Stimulated activated CD8-positive, alpha-beta memory T cell treated with anti-CD3 and anti-CD28 coated beads, Interleukin-12 subunit alpha, Interleukin-12 subunit beta, amount 100 ng/mL, for 4 hours (primary cell): ENCODE results near the gene NTSR1.
A peak's percentile ranks its signal among the peaks of the same experiment; 100 is the strongest.

Source experiments
- DNase-seq: peaks from one replicate; pipeline ENCODE4 v3.0.0-alpha.2; 2020; ENCODE audit warnings: low read depth

The NTSR1 gene

DNA sequence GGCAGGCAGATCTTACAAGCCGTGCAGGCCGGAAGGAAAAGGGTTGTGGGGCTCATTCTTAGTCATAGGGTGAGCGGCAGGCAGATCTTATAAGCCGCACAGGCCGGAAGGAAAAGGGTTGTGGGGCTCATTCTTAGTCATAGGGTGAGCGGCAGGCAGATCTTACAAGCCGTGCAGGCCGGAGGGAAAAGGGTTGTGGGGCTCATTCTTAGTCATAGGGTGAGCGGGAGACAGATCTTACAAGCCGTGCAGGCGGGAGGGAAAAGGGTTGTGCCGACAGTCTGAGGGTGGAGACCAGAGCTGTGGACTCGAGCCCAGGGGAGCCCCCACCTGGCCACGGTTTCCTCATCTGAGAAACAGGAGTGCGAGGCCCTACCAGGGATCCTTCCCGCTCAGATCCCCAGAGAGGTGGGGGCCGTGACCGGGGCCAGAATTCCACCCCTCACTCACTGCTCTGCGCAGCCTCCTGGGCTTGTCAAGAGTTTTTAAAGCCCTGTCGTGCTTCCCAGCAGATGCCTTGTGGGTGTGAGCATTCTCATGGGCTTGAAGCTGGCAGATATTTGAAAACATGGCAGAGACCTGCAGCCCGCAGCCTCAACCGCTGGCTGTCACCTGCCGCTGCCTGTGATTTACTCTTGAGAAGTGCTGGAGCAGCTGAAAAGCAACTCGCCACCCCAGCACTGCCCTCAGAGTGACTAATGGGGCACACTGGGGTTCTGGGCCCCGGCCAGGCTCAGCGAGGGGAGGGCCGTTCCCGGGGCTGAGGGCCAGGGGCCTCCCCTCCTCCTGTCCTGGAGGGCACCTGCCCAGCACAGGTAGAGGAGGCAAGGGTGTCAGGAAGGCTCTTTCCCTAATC, 31.9 kb downstream of the NTSR1 start:
- peak; percentile 63 for DNase-seq

DNA sequence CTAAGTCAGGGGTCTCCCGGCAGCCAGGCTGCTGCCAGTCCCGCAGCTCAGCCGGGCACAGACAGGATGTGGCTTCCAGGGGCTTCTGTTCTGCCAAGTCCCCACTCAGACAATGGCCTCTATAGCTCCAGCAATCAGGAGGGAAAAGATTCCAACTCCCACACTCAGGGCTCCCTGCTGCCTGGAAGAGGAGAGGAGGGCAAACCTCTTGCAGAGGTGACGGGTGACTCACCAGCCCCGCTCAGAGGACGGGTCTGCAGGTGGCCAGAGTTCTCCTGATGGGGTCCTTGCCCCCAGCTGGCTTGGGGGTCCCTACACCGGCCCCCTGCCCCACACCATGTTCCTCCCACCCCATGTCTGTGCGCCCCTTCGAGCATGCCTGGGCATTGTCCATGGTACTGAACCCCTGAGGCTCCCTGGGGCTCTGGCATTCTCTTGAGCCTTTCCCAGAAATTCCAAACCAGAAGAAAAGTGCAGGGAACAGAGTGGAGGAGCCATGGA, 32.6 kb downstream of the NTSR1 start:
- no peak for DNase-seq

GRCh38 chr20:62741701-62742491, 33.3 kb downstream of the NTSR1 start:
- DNase-seq = no peak

DNA sequence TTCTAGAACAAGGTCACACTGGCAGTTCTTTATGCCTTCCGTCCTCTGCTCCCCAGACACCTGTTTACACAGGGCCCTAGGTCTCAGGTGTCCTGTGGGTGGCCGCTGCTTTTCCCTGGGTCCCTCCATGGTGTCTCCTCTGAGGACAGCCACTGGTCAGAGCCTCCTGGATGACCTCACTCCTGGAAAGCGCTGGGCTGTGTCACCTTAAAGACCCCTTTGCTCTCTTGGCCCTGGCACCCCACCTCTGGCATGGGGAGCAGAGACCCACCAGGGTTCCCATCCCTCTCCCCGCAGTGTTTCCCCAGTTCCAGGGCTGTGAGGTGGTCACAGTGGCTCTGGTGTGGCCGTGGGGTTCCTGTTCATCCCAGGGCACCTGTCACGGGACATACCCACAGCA, 33.9 kb downstream of the NTSR1 start:
- no peak for DNase-seq

DNA sequence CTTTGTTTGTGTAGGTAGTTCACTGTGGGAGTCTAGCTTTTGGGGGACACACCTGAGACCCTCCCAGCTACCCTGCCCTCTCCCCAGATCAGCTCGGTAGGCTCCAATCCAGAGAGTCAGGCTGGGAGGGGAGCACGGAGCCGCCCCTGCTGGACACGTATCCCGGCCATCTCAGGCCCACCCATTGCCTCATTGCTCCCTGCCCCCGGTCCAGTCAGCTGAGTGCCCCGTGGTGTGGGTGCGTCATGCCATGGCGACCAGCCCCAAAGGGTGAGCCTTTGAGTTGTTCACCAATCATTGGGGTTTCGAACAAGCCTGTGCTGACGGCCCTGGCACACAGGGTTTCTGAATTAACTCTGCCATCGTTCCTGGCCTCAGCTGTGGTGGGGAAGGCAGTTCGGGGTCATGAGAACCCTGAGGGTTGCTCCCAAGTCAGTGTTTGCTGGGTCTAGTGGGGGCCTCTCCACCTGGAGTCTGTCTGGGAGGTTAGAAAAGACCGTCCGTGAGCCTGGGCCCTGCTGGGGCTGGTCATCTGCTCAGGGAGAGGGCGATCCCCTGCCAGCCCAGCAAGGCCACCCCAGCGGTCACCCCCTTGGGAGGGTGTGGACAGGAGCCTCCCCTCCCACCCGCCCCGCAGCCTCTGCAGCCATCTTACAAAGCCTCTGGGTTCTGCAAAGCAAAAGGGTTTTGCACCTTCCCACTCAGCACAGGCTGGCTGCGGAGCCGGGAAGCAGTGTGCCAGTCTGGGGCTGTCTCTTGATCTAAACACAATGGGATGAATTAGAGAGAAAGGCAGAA, 34.5 kb downstream of the NTSR1 start:
- DNase-seq = no peak

DNA sequence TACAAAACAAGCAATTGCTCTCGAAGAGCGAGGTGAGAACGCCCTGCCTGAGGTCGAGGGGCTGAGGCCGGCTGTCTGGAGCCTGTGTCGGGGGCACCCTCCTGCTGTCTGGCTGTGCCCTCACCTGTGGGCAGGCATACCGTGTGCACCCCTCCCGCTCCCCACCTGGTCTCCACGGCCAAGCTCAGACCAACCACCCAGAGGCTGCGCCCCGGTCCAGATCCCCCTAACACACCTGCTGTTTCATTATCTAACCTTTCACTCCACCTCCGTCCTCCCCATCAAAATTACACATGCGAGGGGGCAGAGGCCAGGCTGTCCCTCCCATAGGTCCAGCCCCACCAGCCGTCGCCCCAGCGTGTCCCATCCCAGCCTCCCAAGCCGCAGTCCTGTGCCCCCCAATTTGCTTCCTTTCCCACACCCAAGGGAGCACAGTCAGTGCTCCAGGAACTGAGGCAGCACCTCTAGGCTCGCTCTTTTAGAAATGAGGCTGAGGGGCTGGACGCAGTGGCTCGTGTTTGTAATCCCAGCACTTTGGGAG, 35.2 kb downstream of the NTSR1 start:
- DNase-seq = no peak

DNA sequence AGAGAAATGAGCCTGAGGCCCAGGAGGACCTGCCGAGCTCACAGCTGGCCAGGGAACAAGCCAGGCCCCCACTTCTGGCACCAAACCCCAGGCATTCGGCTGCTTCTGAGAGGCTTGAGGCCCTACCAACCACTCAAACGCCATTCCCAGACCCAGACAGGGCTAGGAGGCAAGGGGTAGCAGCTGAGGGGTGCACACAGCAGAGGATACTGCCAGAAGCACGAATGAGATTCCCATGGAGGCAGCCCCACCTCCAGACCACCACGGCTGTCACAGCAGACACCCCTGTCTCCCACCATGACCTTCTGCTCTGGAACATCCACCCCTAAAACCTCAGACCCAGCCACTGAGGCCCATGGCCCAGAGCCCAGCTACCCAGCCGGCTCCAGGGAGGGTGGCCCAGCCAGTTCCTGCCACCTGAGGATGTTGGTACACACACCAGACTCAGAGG, 36.1 kb downstream of the NTSR1 start:
- no peak for DNase-seq

- no peak for DNase-seq
Measured at GRCh38 chr20:62745279-62745951, 36.8 kb downstream of the NTSR1 start.

DNA sequence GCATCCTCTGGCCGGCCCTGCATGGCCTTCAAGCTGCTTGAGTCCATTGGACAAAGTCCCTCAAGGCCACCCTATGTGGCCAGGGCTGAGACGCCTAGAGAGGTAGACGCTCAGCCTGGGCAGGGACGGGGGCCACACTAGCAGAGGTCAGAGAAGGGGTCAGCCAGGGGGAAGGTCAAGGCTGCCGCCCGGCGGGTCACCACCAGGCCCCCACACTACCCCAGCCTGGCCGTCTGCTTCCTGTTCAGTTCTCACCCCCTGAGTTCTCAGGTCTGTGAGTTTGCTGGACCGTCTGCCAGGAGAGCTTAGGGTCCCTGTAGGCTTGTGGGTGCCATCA, 37.3 kb downstream of the NTSR1 start:
- no peak for DNase-seq

DNA sequence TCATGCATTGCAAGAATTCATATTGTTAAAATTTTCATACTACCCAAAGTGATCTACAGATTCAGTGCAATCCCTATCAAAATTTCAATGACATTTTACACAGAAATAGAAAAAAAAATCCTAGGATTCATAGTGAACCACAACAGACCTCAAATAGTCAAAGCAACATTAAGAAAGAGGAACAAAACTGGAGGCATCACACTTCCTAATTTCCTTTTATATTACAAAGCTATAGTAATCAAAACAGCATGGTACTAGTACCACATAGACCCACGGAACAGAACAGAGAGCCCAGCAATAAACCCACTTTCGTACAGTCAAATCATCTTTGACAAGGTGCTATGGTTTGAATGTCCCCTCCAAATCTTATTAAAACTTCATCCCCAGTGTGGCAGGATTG, 39.7 kb downstream of the NTSR1 start:
- no peak for DNase-seq

- no peak for DNase-seq
Measured at GRCh38 chr20:62749851-62750445, 41.3 kb downstream of the NTSR1 start.

- DNase-seq = no peak
Measured at GRCh38 chr20:62751551-62752150, 43.0 kb downstream of the NTSR1 start.

DNA sequence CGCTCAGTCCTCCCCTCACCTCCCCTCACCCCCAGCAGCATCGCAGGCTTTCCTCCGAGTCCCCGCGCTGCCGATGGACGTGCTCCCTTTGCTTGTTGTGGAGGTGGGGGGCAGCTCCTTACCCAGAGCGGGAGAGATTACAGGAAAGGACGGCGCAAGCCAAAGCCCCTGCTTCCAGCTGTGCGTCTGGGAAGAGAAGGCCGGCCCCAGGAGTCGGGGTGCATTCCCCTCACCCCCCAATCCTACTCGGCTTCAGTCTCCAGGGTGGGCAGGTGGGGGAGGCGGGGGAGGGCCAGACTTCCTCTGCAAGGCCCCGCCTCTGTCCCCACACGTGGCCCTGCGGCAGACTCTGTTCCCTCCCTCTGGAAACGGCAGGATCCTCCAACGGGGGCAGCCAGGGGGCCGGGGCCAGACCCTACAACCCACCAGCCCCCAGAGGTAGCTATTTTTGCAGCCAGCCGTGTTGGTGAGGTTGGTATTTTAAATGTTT, 43.6 kb downstream of the NTSR1 start:
- DNase-seq = no peak

GRCh38 chr20:62752671-62753501, 44.2 kb downstream of the NTSR1 start:
- DNase-seq = no peak

GRCh38 chr20:62753626-62754025, 45.0 kb downstream of the NTSR1 start:
- no peak for DNase-seq

DNA sequence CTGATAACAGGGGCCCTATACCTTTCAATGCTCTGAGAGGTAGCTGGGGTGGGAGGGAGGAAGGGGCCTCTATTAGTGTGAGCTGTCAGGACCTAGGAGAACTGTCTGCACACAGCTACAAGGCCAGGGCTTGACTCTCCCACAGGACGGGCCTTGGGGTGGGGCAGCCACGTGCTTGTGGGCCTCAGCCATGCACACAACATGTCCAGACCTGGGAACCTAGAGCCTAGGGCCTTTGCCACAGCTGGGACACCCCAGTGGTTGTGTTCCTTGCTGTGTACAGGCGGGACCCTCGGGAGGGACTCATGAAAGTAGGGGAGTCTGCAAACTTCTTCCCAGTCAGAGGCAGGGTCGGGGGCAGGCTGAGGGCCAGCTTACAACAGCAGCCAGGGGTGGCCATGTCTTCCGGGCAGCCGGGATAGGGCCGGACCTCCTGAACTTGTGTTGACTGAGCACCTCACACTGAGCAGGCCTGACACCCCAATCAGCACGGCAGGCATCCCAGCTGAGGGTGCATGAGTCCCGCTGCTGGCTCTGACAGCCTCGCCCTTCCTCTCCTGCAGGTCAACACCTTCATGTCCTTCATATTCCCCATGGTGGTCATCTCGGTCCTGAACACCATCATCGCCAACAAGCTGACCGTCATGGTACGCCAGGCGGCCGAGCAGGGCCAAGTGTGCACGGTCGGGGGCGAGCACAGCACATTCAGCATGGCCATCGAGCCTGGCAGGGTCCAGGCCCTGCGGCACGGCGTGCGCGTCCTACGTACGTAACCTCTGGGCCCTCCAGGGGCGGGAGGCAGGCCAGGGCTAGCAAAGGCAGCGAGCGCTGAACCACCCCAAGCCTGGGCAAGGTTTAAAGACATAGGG, 45.7 kb downstream of the NTSR1 start:
- no peak for DNase-seq

- no peak for DNase-seq
Measured at GRCh38 chr20:62754991-62755356, 46.3 kb downstream of the NTSR1 start.
